HL-60/S4 (cell line): ENCODE results near the gene CMC2.

Experiments used
- in situ Hi-C: fragments of 300-500 bp; cut with MboI; formaldehyde crosslinking; loops from 2 replicates; pipeline ENCODE4 v1.14.3; 2022; ENCODE audit warnings: low sequenced_read_pairs

The CMC2 gene

DNA sequence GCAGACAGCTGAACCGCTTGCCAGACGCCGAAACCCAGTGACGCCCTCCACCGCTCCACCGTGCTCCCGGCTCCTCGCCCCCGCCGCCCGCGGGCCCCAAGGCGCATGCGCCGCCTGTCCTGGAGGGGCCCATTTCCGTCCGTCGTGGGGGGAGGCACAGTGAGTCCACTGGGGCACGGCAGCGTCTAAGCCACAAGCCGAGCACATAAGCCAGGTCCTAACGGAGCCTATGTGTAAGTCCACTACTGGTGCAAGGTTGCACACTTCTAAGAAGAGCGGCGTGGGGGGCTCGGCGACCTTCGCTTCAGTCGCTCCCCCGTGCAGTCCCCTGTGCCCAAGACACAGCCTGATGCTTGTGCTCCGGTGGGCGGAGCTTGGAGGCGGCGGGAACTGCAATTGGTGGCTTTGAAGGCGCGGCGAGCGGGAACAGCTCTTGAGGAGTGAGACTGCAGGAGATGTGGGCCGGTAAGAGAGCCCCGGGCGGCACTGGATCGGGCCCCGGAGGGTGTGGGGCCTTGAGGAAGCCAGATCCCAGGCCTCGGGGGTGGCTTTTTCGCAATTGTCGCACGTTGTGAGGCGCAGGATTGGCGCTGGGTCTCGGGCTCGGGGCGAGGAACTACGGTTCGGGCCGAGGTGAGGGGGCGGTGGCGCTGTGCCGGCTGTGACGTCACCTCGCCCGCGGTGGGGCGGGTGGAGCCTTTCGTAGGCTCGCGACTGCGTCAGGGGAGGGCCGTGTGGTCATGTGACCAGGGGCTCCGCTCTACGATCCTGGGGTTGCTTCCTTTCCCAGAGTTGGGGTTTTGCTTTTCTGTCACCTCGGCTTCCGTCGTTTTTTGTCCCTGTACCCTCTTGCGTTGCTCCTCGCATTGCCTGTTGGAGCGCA, at the start of gene CMC2, which contains the start of gene CENPN:
Gene CMC2, minus strand, starts transcription at position 73 of the 883 bp plus-strand sequence. CDS start 9,491 bp downstream, outside the sequence.
Gene CENPN, plus strand, starts transcription at position 402 of the 883 bp plus-strand sequence. CDS start 4,726 bp downstream, outside the sequence.
- in situ Hi-C loops: no loop called here

GRCh38 chr16:81053761-81054160, 47.1 kb upstream of the CMC2 start:
- in situ Hi-C loops: no loop called here

GRCh38 chr16:81042821-81043220, 36.1 kb upstream of the CMC2 start:
- in situ Hi-C loops: no loop called here

DNA sequence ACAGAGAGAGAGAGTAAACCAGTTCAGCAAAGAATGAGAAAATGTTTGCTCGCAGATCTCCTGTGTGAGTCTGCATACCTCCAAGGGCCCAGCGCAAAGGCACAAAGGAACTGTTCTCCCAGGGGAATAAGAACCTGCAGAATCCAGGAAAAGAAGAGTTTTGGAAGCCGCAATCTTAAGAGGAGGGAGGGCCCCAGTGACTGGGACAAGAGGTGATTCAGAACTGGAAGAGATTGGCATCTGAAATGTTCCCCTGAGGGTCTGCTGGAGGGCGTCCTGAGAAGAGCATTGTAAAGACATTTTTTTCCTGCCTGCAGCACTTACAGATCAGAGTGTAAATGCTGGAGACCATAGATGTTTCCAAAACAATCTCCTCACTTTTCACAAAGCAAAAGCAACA, 35.0 kb upstream of the CMC2 start:
- in situ Hi-C loops: no loop called here

DNA sequence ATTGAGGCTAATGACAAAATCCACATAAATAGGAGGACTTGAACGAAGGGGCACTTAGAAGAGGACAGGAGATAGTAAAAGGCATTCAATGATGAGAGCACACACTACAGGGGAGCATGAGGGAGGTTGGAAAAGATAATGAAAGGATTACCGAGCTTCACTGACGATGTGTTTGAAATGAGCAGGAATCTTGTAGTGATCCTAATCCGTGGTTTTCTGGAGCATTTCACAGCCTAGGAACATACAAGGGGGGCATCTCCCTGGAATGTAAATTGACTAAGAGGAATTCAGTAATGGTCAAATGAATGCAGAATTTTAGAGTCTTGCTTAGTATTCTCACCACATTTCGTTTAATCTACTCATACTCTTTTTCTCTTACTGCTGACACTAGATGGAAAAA, 34.2 kb upstream of the CMC2 start:
- in situ Hi-C loops: no loop called here

- in situ Hi-C loops: no loop called here
Measured at GRCh38 chr16:81040131-81040530, 33.4 kb upstream of the CMC2 start.

DNA sequence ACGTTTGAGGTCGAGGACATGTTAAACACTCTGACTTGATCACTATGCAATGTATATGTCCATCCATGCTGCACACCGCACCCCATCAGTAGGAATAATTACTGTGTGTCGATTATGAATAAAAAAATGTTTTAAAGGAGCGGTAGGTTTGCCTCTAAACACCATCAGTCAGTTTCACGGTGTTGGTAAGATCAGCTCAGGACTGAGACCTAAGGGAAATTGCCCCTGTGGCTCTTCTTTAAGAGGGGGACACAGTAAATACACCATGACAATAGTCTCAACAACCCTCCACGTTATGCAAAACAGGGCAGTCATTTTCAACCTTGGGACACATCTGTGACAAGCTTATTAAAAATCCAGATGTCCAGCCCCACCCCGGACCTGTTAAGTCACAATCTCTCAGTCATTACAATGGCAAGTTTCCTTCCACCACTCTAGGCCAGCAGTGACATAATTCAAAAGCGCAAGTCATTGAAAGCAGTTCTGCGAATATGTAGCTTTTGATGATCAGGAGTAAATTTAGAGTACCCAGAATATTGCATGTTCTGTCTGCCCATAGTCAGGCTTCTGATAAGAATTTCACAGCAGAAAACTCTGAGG, 30.2 kb upstream of the CMC2 start:
- in situ Hi-C loops: no loop called here

GRCh38 chr16:81035975-81036750, 29.5 kb upstream of the CMC2 start:
- in situ Hi-C loops: no loop called here

DNA sequence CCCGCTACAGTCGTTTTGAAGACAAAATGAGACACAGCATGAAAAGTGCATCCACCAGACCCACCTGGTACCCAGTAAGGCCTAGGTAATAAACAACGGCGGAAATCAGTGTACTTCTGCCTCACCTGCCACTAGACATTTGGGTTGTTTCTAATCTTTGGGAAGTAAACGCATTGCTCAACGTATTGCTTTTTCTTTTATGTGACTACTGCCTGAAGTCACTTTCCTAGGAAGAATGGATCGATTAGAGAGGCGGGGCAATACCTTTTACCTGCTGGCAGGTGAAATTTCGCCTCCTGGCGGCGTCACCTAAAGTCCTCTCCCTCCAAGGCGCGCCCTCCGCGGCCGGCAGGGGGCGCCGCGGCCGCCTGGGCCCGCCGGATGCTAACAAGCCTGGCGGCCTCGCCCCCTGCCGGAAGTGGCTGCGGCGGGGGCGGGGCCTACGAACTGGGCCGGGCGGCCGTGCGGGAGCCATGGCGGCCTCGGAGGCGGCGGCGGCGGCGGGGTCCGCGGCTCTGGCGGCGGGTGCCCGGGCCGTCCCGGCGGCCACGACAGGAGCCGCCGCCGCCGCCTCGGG, 28.8 kb upstream of the CMC2 start, which contains the start of gene ATMIN:
Gene ATMIN, plus strand, starts transcription at position 445 of the 577 bp plus-strand sequence. Its CDS starts 29 bp downstream, at position 474.
- in situ Hi-C loops: no loop called here

DNA sequence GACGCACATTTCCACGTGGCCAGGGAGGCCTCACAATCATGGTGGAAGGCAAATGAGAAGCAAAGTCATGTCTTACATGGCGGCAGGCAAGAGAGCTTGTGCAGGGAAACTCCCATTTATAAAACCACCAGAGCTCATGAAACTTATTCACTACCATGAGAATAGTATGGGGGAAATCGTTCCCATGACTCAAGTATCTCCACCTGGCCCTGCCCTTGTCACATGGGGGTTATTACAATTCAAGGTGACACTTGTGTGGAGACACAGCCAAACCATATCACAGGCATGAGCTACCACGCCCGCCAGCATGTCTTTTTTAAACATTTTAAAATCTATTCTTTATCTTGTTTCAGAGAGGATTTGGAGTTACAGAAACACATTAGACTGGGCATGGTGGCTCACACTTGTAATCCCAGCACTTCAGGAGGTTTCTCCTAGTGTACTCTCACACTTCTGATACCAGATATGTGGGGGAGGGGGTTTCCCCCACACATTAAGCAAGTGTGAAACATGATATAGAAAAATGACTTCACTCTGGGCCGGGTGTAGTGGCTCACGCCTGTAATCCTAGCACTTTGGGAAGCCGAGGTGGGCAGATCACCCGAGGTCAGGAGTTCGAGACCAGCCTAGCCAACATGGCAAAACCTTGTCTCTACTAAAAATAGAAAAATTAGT, 23.4 kb upstream of the CMC2 start:
- in situ Hi-C loops: no loop called here

DNA sequence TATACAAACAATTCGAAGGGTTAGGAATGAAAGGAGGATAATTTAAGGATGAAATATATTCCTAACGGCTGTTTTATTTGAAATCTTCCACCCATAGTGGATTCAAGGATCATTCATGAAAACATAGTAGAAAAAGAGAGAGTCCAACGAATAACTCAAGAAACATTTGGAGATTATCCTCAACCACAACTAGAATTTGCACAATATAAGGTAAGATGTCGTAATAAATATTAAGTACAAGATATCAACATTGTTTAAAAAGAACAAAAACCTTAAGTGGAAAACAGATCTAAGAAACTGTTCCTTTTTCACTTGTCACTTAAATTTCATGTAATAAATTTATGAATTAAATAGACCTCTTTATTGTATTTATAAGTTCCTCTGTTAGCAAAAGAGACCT, 19.7 kb upstream of the CMC2 start:
- in situ Hi-C loops: no loop called here

GRCh38 chr16:81018496-81018895, 11.8 kb upstream of the CMC2 start:
- in situ Hi-C loops: no loop called here

DNA sequence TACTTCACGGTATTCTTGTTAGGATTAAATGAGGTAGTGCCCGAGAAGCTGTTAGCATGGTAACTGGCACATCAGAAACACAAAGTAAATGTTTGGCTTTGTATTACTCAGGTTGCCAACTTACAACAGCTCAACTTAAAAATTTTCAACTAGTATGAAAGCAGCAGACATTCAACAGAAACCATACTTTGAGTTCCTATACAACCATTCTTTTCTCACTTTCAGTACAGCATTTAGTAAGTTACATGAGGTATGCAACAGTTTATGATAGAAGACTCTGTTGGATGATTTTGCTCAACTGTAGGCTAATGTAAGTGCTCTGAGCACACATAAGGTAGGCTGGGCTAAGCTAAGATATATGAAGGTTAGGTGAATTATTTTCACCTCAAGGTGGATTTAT, 8.0 kb upstream of the CMC2 start:
- in situ Hi-C loops: no loop called here

- in situ Hi-C loops: no loop called here
Measured at GRCh38 chr16:81012974-81013373, 6.3 kb upstream of the CMC2 start.

GRCh38 chr16:81008505-81008789, 1.8 kb upstream of the CMC2 start:
- in situ Hi-C loops: no loop called here

DNA sequence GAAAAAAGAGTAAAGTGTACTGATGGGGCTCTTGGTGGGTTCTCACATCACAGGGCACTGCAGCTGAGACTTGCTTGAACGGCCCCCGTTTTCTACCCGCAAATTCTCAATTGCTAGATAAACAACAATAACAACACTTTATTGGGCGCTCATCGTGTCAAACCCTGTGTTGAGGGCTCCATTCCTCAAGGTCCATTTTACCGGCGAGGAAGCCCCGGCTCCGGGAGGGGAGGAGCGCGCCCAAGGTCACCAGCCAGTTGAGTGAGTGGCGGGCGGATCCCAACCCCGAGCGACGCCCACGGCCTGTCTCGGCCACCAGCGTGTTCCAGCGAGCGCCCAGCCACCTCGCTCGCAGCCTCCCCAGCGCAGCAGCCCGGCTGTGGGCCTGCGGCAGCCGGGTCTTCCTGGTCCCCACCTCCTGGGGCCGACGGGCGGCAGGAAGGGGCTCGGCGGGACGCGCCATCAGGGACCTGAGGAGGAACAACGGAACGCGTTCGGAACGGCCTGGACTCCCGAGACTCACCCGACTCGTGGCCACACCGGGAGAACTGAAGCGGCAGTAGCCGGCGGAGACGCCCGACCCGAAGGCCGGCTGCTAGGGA, 373 bp downstream of the CMC2 start:
- in situ Hi-C loops: no loop called here

DNA sequence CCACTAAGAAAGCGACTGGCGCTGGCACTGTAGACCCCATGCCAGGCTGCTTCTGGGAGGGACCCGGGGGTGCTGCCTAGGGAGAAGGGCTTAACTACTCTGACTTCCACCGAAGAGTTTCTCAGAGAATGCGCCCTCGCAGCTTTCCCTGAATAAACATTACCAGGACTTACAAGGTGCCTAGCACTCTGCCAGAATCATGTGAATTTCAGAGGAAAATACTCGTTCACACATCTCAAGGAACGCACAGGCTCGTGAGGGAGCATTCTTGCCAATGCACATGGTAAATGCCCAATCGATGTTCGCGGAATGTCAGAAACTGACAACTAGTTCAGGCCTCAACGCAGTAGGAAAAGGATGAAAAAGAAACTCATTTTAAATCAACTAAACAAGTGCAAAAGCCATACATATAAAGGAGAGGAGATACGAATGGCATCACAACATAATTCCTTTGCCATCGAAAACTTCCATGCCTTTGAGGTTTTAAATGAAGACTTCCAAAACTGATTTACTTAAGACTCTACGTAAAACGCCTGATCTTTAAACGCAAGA, 999 bp downstream of the CMC2 start:
- in situ Hi-C loops: no loop called here

- in situ Hi-C loops: no loop called here
Measured at GRCh38 chr16:81004646-81005353, 1.9 kb downstream of the CMC2 start.
